Measurements from ENCODE around the gene CCNG2.

CCNG2 gene

GRCh38 chr4:77201343-77201742 lies 44.3 kb downstream of the CCNG2 start:
- Mint-ChIP-seq H3K36me3 (no peaks in the 10 kb centered on the region), H3K9me3 (no peaks in the 10 kb centered on the region), H3K4me1 (no peaks in the 10 kb centered on the region), H3K27ac (no peak overlapping the region), H3K4me3 (no peak overlapping the region)
- ATAC-seq (peak; percentile 64), DNase-seq (ENCODE audit: low spot score in 2 of 2) (no peak)

- no peaks in the 10 kb centered on the region for H3K4me1 Mint-ChIP-seq
Measured at GRCh38 chr4:77201857-77202256, 44.9 kb downstream of the CCNG2 start.

GRCh38 chr4:77202491-77202890 lies 45.5 kb downstream of the CCNG2 start:
- Mint-ChIP-seq H3K4me3 (no peak overlapping the region), H3K9me3 (no peaks in the 10 kb centered on the region), H3K4me1 (no peaks in the 10 kb centered on the region), H3K36me3 (no peaks in the 10 kb centered on the region), H3K27ac (no peak overlapping the region)
- ATAC-seq (no peak), DNase-seq (ENCODE audit: low spot score in 2 of 2) (no peak)

More at GRCh38 chr4:77201857-77202256, 44.9 kb downstream of the CCNG2 start:
- DNase-seq (ENCODE audit: low spot score in 2 of 2) (no peak), ATAC-seq (peak; percentile 74)
- no peak overlapping the region for H3K4me3 Mint-ChIP-seq
- H3K9me3 Mint-ChIP-seq = no peaks in the 10 kb centered on the region
- H3K36me3 Mint-ChIP-seq = no peaks in the 10 kb centered on the region
- H3K27ac Mint-ChIP-seq = no peak overlapping the region

- Mint-ChIP-seq H3K4me1 (no peaks in the 10 kb centered on the region), H3K9me3 (no peaks in the 10 kb centered on the region), H3K4me3 (no peak overlapping the region), H3K27ac (no peak overlapping the region), H3K36me3 (no peaks in the 10 kb centered on the region)
- ATAC-seq (peak; percentile 50), DNase-seq (ENCODE audit: low spot score in 2 of 2) (peak; percentile 51 to 77)
Measured at GRCh38 chr4:77203380-77204197, 46.6 kb downstream of the CCNG2 start.

- no peak overlapping the region for H3K27ac Mint-ChIP-seq
- no peak overlapping the region for H3K4me3 Mint-ChIP-seq
- no peaks in the 10 kb centered on the region for H3K4me1 Mint-ChIP-seq
Measured at GRCh38 chr4:77204621-77205020, 47.6 kb downstream of the CCNG2 start.

GRCh38 chr4:77209012-77209411 lies 52.0 kb downstream of the CCNG2 start:
- H3K27ac Mint-ChIP-seq = no peak overlapping the region
- no peaks in the 10 kb centered on the region for H3K4me1 Mint-ChIP-seq
- ATAC-seq = no peak
- H3K4me3 Mint-ChIP-seq = no peak overlapping the region
- no peaks in the 10 kb centered on the region for H3K36me3 Mint-ChIP-seq
- H3K9me3 Mint-ChIP-seq = no peaks in the 10 kb centered on the region
- no peak for DNase-seq (ENCODE audit: low spot score in 2 of 2)

More at GRCh38 chr4:77204621-77205020, 47.6 kb downstream of the CCNG2 start:
- no peaks in the 10 kb centered on the region for H3K36me3 Mint-ChIP-seq
- H3K9me3 Mint-ChIP-seq = no peaks in the 10 kb centered on the region
- ATAC-seq = no peak
- DNase-seq (ENCODE audit: low spot score in 2 of 2) = no peak

GRCh38 chr4:77209936-77210335 lies 52.9 kb downstream of the CCNG2 start:
- Mint-ChIP-seq H3K4me1 (no peaks in the 10 kb centered on the region), H3K4me3 (no peak overlapping the region), H3K9me3 (no peaks in the 10 kb centered on the region), H3K27ac (no peak overlapping the region), H3K36me3 (no peaks in the 10 kb centered on the region)
- ATAC-seq = no peak
- no peak for DNase-seq (ENCODE audit: low spot score in 2 of 2)

- Mint-ChIP-seq H3K9me3 (no peaks in the 10 kb centered on the region), H3K36me3 (no peaks in the 10 kb centered on the region), H3K4me1 (no peaks in the 10 kb centered on the region), H3K4me3 (no peak overlapping the region), H3K27ac (no peak overlapping the region)
- ATAC-seq = no peak
- DNase-seq (ENCODE audit: low spot score in 2 of 2) = no peak
Measured at GRCh38 chr4:77215107-77215506, 58.1 kb downstream of the CCNG2 start.

GRCh38 chr4:77217526-77217925 lies 60.5 kb downstream of the CCNG2 start:
- Mint-ChIP-seq H3K4me1 (no peaks in the 10 kb centered on the region), H3K4me3 (no peak overlapping the region), H3K27ac (no peak overlapping the region), H3K36me3 (no peaks in the 10 kb centered on the region), H3K9me3 (no peaks in the 10 kb centered on the region)
- no peak for DNase-seq (ENCODE audit: low spot score in 2 of 2)
- ATAC-seq = no peak

GRCh38 chr4:77219266-77219665 lies 62.3 kb downstream of the CCNG2 start:
- DNase-seq (ENCODE audit: low spot score in 2 of 2) (no peak), ATAC-seq (no peak)
- Mint-ChIP-seq H3K36me3 (no peaks in the 10 kb centered on the region), H3K9me3 (no peaks in the 10 kb centered on the region), H3K4me3 (no peak overlapping the region), H3K27ac (no peak overlapping the region), H3K4me1 (no peaks in the 10 kb centered on the region)

All from stimulated activated effector memory CD8-positive, alpha-beta T cell treated with anti-CD3 and anti-CD28 coated beads, Interleukin-12 subunit alpha, Interleukin-12 subunit beta, amount 100 ng/mL, for 72 hours (primary cell).